Effector CD8-positive, alpha-beta T cell (primary cell): ENCODE results near the gene HGF.

Experiments used
- DNase-seq: peaks from one replicate; lab custom pipeline; 2025; lab: John Stamatoyannopoulos, UW

HGF gene

GRCh38 chr7:81776948-81777630, 7.2 kb upstream of the HGF start:
- no peak for DNase-seq

GRCh38 chr7:81776161-81776560, 6.3 kb upstream of the HGF start:
- DNase-seq, result no peak

- DNase-seq, result no peak
These were observed 5.7 kb upstream of the HGF start for GRCh38 chr7:81775560-81775959.

GRCh38 chr7:81774551-81774950, 4.7 kb upstream of the HGF start:
- no peak for DNase-seq

- no peak for DNase-seq
These were observed 929 bp upstream of the HGF start for GRCh38 chr7:81770728-81771223.

GRCh38 chr7:81768951-81769778, 682 bp downstream of the HGF start:
- DNase-seq, result no peak

- no peak for DNase-seq
These were observed 1.9 kb downstream of the HGF start for GRCh38 chr7:81767926-81768325.

GRCh38 chr7:81761821-81762220, 8.0 kb downstream of the HGF start:
- no peak for DNase-seq

GRCh38 chr7:81761031-81761430, 8.8 kb downstream of the HGF start:
- no peak for DNase-seq

- no peak for DNase-seq
These were observed 14.7 kb downstream of the HGF start for GRCh38 chr7:81754918-81755696.

- no peak for DNase-seq
These were observed 16.5 kb downstream of the HGF start for GRCh38 chr7:81753392-81753791.

- DNase-seq, result no peak
These were observed 17.5 kb downstream of the HGF start for GRCh38 chr7:81752318-81752714.

- no peak for DNase-seq
These were observed 18.1 kb downstream of the HGF start for GRCh38 chr7:81751619-81752317.

GRCh38 chr7:81745637-81746036, 24.2 kb downstream of the HGF start:
- DNase-seq, result no peak

GRCh38 chr7:81744389-81744788, 25.5 kb downstream of the HGF start:
- DNase-seq, result no peak

- no peak for DNase-seq
These were observed 26.2 kb downstream of the HGF start for GRCh38 chr7:81743665-81744064.

GRCh38 chr7:81743201-81743600, 26.6 kb downstream of the HGF start:
- no peak for DNase-seq

- DNase-seq, result no peak
These were observed 29.4 kb downstream of the HGF start for GRCh38 chr7:81740403-81740802.

- no peak for DNase-seq
These were observed 33.8 kb downstream of the HGF start for GRCh38 chr7:81736091-81736490.

- no peak for DNase-seq
These were observed 44.1 kb downstream of the HGF start for GRCh38 chr7:81725812-81726127.

GRCh38 chr7:81725003-81725811, 44.6 kb downstream of the HGF start:
- DNase-seq, result no peak
